MCF 10A (cell line): ENCODE data around the gene OCIAD2. TPM values are rescaled to one million over a fixed set of nuclear protein-coding genes. Genes with fewer than 3 reads are reported as not detected.

Source experiments
- BruUV-seq: library from RNA; stranded (reverse); fragments of 400-500 nt; replicated peaks from 2 replicates; lab custom pipeline; 2021; lab: Mats Ljungman, UMichigan
- CTCF ChIA-PET: fragments of 300-600 bp; sonication (Branson Sonifier 250); formaldehyde crosslinking; extraction: SDS; loops from one replicate; lab custom pipeline; 2021; ENCODE audit warnings: antibody characterized with exemption, inconsistent platforms; lab: Yijun Ruan, JAX
- POLR2A ChIA-PET: fragments of 300-600, 350-650 bp; sonication (Branson Sonifier 250); formaldehyde crosslinking; extraction: SDS; loops from one replicate; lab custom pipeline; 2020; ENCODE audit warnings: antibody characterized with exemption, inconsistent platforms; lab: Yijun Ruan, JAX
- DNase-seq: peaks from one replicate; pipeline ENCODE4 v3.0.0-alpha.2; 2018; ENCODE audit not compliant: unreplicated experiment
- H3K27ac Mint-ChIP-seq: one replicate; pipeline ENCODE4 v1.8.0; 2022; ENCODE audit warnings: mild to moderate bottlenecking, low read depth, mixed read lengths; ENCODE audit not compliant: unreplicated experiment
- H3K27me3 Mint-ChIP-seq: one replicate; pipeline ENCODE4 v1.8.0; 2022; ENCODE audit warnings: mixed read lengths; ENCODE audit not compliant: insufficient read depth, unreplicated experiment
- H3K36me3 Mint-ChIP-seq: one replicate; pipeline ENCODE4 v1.8.0; 2022; ENCODE audit warnings: mild to moderate bottlenecking, moderate library complexity, mixed read lengths; ENCODE audit not compliant: insufficient read depth, unreplicated experiment
- H3K4me1 Mint-ChIP-seq: one replicate; pipeline ENCODE4 v1.8.0; 2022; ENCODE audit warnings: mixed read lengths; ENCODE audit not compliant: insufficient read depth, unreplicated experiment
- H3K4me3 Mint-ChIP-seq: one replicate; pipeline ENCODE4 v1.8.0; 2022; ENCODE audit warnings: mild to moderate bottlenecking, moderate library complexity, mixed read lengths; ENCODE audit not compliant: unreplicated experiment
- H3K9me3 Mint-ChIP-seq: one replicate; pipeline ENCODE4 v1.8.0; 2022; ENCODE audit warnings: mixed read lengths; ENCODE audit not compliant: unreplicated experiment
- intact Hi-C: fragments of 100-400 bp; cut with micrococcal nuclease; formaldehyde crosslinking; loops from 2 replicates; pipeline ENCODE4 v1.14.1; 2022
- total RNA-seq: library from RNA; stranded (reverse); gene quantifications from 2 replicates; pipeline ENCODE4 v1.2.3, GENCODE V29; 2022
- TF ChIP-seq, protein P1 (sequence below): fragments of 200-600 bp; IDR thresholded peaks from one replicate; pipeline ENCODE4 v1.8.0; 2022; ENCODE audit warnings: antibody characterized with exemption, mild to moderate bottlenecking; ENCODE audit not compliant: unreplicated experiment

The OCIAD2 gene
- total RNA-seq, 1 experiment from 2014 or later: 94.1 TPM

DNA sequence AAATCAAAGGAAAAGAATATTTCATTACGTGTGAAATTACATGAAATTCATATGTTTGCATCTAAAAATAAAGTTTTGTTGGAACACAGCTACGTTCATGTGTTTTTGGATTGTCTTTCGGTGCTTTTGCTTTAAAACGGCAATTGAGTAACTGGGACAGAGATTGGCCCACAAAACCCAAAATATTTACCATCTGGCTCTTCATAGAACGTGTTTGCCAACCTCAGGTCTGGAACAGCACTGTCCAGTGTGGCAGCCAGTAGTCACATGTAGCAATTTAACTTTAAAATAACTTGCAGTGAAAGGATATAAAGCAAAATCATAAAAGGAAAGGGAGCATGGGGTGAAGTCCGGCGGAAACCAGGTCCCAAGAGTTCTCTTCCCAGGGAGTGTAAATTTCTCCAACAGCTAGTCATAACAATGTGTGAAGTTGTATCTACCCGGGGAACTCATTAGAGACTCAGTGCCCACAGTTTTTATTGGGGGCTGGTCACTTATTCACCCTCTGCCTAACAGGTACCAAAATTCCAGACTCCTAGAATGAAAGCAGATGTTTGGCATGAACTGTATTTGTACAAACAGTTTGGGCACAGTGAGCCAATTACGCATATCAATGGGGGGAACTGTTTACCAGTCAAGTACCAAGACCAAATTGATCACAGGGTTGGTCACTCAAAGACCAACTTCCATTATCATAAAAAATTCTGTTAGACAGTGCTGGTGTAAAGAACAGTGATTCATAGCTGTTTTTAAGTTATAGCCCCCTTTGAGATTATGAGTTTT is 65.3 kb downstream of the OCIAD2 start:
- Mint-ChIP-seq H3K4me3 (no peak overlapping the region), H3K27me3 (no peaks in the 10 kb centered on the region), H3K4me1 (peaks cover 17% of the 10 kb centered on the region), H3K9me3 (no peaks in the 10 kb centered on the region), H3K27ac (no peak overlapping the region), H3K36me3 (peaks cover 91% of the 10 kb centered on the region)
- CTCF ChIA-PET: interaction anchor here (1.0 to 1.5 kb wide), 2 partner anchors 61 to 121 kb away, joined by 3 read pairs; no protein-coding TSS in a partner anchor
- DNase-seq: no peak
- BruUV-seq: no TSS peak
- intact Hi-C loops: no loop called here
- POLR2A ChIA-PET: interaction anchor here (1.0 to 2.6 kb wide), 3 partner anchors 9 to 60 kb away, joined by 3 to 12 read pairs (median 4); partner anchors contain the start of genes FRYL and OCIAD1
- TF ChIP-seq, protein P1, sequence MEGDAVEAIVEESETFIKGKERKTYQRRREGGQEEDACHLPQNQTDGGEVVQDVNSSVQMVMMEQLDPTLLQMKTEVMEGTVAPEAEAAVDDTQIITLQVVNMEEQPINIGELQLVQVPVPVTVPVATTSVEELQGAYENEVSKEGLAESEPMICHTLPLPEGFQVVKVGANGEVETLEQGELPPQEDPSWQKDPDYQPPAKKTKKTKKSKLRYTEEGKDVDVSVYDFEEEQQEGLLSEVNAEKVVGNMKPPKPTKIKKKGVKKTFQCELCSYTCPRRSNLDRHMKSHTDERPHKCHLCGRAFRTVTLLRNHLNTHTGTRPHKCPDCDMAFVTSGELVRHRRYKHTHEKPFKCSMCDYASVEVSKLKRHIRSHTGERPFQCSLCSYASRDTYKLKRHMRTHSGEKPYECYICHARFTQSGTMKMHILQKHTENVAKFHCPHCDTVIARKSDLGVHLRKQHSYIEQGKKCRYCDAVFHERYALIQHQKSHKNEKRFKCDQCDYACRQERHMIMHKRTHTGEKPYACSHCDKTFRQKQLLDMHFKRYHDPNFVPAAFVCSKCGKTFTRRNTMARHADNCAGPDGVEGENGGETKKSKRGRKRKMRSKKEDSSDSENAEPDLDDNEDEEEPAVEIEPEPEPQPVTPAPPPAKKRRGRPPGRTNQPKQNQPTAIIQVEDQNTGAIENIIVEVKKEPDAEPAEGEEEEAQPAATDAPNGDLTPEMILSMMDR: no peak

GRCh38 chr4:48836658-48837057 is 69.9 kb downstream of the OCIAD2 start:
- intact Hi-C loops: no loop called here
- BruUV-seq: no TSS peak

More at GRCh38 chr4:48836658-48837057, 69.9 kb downstream of the OCIAD2 start:
- Mint-ChIP-seq H3K4me3 (no peak overlapping the region), H3K27me3 (no peaks in the 10 kb centered on the region), H3K4me1 (peaks cover 16% of the 10 kb centered on the region), H3K27ac (no peak overlapping the region), H3K36me3 (peaks cover 87% of the 10 kb centered on the region), H3K9me3 (no peaks in the 10 kb centered on the region)
- TF ChIP-seq, protein P1: no peak
- no peak for DNase-seq
- CTCF ChIA-PET: interaction anchor here (0.6 to 1.7 kb wide), 6 partner anchors 32 to 258 kb away, joined by 3 to 5 read pairs (median 4); no protein-coding TSS in a partner anchor
- POLR2A ChIA-PET: interaction anchor here (0.7 to 1.0 kb wide), 4 partner anchors 9 to 111 kb away, joined by 3 read pairs; no protein-coding TSS in a partner anchor

Other genes with a start within 250 kb of the OCIAD2 start
- 52.3 and 53.9 TPM in 2 replicates for gene FRYL, start 126.5 kb downstream of the OCIAD2 start, total RNA-seq
- gene OCIAD1, start 75.7 kb downstream of the OCIAD2 start, total RNA-seq: 207 and 224 TPM in 2 replicates
- gene CWH43, start 79.5 kb upstream of the OCIAD2 start, total RNA-seq: not detected in 2 replicates